ENCODE measurements around the gene PAPOLB. TPM values are rescaled to one million over a fixed set of nuclear protein-coding genes. Genes with fewer than 3 reads are reported as not detected.

The PAPOLB gene
- total RNA-seq, 1 experiment from 2014 or later: 0.13 TPM

GRCh38 chr7:4894482-4894881 is 32.7 kb upstream of the PAPOLB start:
- H4K20me1 ChIP-seq (ENCODE audit: control insufficient read depth, insufficient read depth, insufficient read length): no peaks in the 10 kb centered on the region
- Mint-ChIP-seq H3K9me3 (peaks cover 5 to 8% of the 10 kb centered on the region in 2 experiments; a peak in 2 of 5 replicates), H3K27me3 (ENCODE audit: low read depth) (peaks cover 3% of the 10 kb centered on the region; the same call in 1 of the 2 replicates), H3K36me3 (ENCODE audit: insufficient read depth in 1 of 3, low read depth in 3 of 3) (peaks cover 0 to 6% (median 3%) of the 10 kb centered on the region in 3 experiments; a peak in 4 of 7 replicates), H3K4me3 (no peak overlapping the region), H3K27ac (no peak overlapping the region), H3K4me1 (peaks cover 10 to 11% of the 10 kb centered on the region in 2 experiments; a peak in 3 of 4 replicates)
- H2BK12ac ChIP-seq (ENCODE audit: insufficient read length, low read depth, low read length): no peak overlapping the region
- H3K18ac ChIP-seq (ENCODE audit: insufficient read length, low read depth, low read length): no peak overlapping the region
- no peaks in the 10 kb centered on the region for H3K23me2 ChIP-seq (ENCODE audit: insufficient read length, low read depth, low read length, poor library complexity, severe bottlenecking)
- H3K27ac ChIP-seq (ENCODE audit: insufficient read length, low read depth, low read length): no peak overlapping the region
- no peak overlapping the region for H4K5ac ChIP-seq (ENCODE audit: insufficient read length, low read depth, low read length)
- TF ChIP-seq CTCF (conservative IDR thresholded peaks at IDR 0.05): no peak
- no peak overlapping the region for H3T11ph ChIP-seq (ENCODE audit: low read length)
- no peaks in the 10 kb centered on the region; the same call in 1 of the 2 replicates for H3K4me1 ChIP-seq (ENCODE audit: insufficient read depth, low read length)
- no peak overlapping the region for H3K56ac ChIP-seq (ENCODE audit: insufficient read length, low read depth, low read length)
- H2BK20ac ChIP-seq (ENCODE audit: low read depth, low read length, poor library complexity, severe bottlenecking): peak overlapping the region; percentile 75
- H2BK5ac ChIP-seq (ENCODE audit: insufficient read length, low read length): no peak overlapping the region
- no peaks in the 10 kb centered on the region for H3K27me3 ChIP-seq (ENCODE audit: insufficient read depth, low read length)
- H3K79me2 ChIP-seq (ENCODE audit: insufficient read depth, low read length): no peaks in the 10 kb centered on the region
- H3K79me1 ChIP-seq (ENCODE audit: insufficient read depth, low read depth, low read length, poor library complexity, severe bottlenecking): no peaks in the 10 kb centered on the region
- no peak overlapping the region for H2BK15ac ChIP-seq (ENCODE audit: low read depth, low read length)
- H3K9ac ChIP-seq (ENCODE audit: extremely low read depth, insufficient read length, low read length): no peak overlapping the region
- H2BK120ac ChIP-seq (ENCODE audit: low read depth, low read length, poor library complexity, severe bottlenecking): peak overlapping the region; percentile 36
- H4K8ac ChIP-seq (replicated peaks; ENCODE audit: insufficient read length, low read depth, low read length): no peak overlapping the region
- no CpG with 5 or more reads among the region's 9 CpGs for WGBS (ENCODE audit: extremely low coverage, insufficient read length, low lambda C conversion rate)
- no peak overlapping the region; the same call in 1 of the 2 replicates for H3K14ac ChIP-seq (ENCODE audit: insufficient read depth, low read length)
- no peak overlapping the region for H3K23ac ChIP-seq (ENCODE audit: insufficient read length, low read depth, low read length)
- no peak overlapping the region for H2AK5ac ChIP-seq (ENCODE audit: insufficient read length, low read length)
- no peak overlapping the region for H3K4me2 ChIP-seq (ENCODE audit: insufficient read depth, insufficient read length, low read length)
- H4K91ac ChIP-seq (ENCODE audit: insufficient read length, low read depth, low read length): no peak overlapping the region
- no peak overlapping the region for H2AFZ ChIP-seq (ENCODE audit: low read length)
- H3K9me3 ChIP-seq (ENCODE audit: control insufficient read depth, low read depth, low read length): no peaks in the 10 kb centered on the region
- no peak for DNase-seq
- no peak overlapping the region for H3K4ac ChIP-seq (ENCODE audit: low read depth, low read length)

Data from H9 (cell line).